Measurements from ENCODE around the gene NT5DC1. TPM values are rescaled to one million over a fixed set of nuclear protein-coding genes. Genes with fewer than 3 reads are reported as not detected.
A peak's percentile ranks its signal among the peaks of the same experiment; 100 is the strongest.

The NT5DC1 gene
- total RNA-seq, result 55.0 TPM
- long read RNA-seq, full-length matches to known transcripts, result 110 of 121 reads
- long read RNA-seq, partial matches to known transcripts, result 3 of 121 reads
- long read RNA-seq, other reads (novel, unspliced or antisense), result 8 of 121 reads

DNA sequence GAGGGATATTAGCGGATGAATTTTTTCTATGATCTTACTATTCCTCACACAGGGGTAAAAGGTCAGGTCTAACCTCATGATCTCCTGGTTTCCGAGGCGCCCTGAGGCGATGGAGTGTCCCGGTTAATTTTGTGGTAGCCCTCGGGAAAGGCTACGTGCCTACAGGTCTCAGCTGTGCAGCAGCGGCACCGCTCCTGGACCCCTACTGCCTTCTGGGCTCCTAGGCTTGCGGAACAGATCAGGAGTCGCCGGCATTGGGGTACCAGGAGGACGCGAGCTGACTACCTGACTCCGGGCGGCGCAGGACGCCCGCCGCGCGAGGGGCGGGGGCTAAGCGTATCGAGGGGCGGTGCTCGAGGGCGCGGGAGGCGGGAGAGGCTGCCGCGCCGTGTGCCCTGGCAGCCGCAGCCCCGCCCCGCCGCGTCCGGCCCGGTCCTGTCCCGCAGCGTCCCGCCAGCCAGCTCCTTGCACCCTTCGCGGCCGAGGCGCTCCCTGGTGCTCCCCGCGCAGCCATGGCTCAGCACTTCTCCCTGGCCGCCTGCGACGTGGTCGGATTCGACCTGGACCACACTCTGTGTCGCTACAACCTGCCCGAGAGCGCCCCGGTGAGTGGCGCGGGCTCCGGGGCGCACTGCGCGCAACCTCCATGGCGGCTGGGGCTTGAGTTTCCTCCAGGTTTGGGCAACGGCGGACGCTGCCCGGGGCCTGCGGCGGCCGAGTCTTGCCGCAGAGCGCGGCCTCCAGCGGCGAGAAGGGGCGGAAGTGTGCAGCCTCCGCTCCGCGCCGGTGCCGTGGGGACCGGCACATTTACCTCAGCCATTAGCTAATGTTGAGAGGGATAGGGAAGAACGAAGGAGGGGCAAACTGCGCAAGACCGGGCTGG, at the start of gene NT5DC1:
TSS of gene NT5DC1 (plus strand) at position 435 of the 883 bp plus-strand sequence. CDS start at position 513, 78 bp downstream.
- peak; percentile 93 for DNase-seq
- intact Hi-C loops (cut with micrococcal nuclease), result no loop called here
- peak; percentile 97 for ATAC-seq

DNA sequence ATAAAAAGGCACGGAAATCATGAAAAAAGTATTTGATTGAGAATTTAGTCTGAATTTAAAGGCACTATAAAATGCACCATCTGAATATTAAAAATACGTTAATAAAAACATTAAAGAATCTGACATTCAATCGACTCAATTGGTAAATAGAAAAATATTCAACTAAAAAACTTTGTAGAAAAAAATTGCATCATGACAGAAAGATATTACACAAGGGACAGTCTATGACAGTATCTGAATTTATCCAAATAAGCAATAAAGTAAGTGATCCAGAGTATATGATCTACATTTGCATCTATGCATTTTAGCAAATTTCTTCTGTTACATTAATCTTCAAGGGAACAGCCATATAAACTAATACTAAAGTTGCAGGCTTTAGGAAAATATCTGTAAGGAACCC, 49.4 kb upstream of the NT5DC1 start:
- no peak for ATAC-seq
- DNase-seq, result no peak
- intact Hi-C loops (cut with micrococcal nuclease), result no loop called here

DNA sequence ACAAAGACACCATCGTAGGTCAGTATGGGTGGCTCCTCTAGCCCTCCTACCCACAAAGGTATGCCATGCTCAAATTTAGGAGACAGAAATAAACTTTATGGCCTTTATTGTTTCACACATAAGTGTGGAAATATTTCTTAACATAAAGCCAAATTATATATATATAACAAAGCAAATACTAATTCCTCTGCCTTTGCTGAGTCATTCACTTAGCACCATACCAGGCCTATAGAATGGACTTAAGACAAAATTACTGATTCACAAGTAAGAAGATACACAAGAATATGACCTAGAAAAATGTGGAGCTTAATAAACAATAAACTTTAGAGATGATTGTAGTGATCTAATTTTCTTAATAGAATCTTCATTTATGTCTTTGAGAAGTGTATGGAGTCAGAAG, 45.1 kb upstream of the NT5DC1 start:
- intact Hi-C loops (cut with micrococcal nuclease), result no loop called here
- no peak for ATAC-seq

DNA sequence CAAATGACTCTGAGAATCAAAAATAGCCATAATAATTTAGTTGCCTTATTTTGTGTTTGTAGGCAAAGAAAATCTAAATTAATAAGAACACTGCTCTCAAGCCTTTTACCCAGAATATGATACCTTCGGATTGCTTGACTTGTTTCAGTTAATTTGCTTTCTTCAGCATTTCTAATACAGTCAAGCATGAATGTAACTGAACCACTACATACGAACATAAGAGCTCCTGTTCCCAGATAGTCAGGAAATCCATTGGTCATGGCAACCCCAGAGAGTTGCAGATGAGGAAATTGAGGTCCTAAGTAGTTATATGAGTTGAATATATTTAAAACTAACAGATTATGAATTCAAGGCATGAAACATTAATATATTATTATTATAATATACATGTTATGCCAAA, 42.9 kb upstream of the NT5DC1 start:
- ATAC-seq, result no peak
- DNase-seq, result no peak
- intact Hi-C loops (cut with micrococcal nuclease), result no loop called here

More for the DNA sequence above, 45.1 kb upstream of the NT5DC1 start:
- DNase-seq, result no peak

DNA sequence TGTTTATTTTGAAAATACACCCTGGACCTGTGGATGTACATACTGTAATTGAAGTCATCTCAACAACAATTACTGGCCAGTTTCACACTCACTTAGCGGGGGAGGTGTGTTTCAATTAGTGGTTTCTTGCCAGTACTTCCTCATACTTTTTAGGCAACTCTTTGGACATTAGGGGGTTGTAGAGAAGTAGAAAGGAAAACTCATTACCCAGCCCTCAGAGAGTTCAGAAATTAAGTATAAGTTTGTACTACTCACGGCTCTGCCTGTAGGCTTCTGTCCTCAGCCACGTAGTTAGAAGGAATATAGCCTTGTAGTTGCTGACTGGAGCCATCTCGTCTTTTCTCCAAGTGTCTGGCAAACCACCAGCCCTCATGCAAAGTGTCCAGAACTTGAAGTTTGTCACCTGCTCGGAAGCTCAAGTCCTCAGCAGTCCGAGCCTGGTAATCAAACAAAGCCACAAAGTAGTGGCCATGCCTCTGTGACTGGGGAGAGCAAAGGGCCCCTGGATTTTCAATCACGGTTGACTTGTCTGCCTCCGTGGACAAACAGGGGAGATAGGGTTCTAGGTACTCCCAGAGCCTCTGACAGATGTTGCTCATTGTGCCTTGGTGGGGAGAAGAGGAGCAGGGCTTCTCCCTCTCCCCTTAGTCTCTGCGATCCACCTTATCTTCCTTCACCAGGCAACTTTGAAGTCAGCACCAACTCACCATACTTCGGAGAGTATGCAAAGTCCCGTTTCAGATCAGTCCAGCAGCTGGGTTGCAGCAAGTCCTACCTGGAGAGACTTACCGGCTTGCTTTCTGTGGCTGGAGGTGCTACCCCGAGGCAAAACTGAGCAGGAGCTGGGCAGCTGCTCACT, 40.7 kb upstream of the NT5DC1 start:
- DNase-seq (no peak), ATAC-seq (peak; percentile 34)
- intact Hi-C loops (cut with micrococcal nuclease), result no loop called here

DNA sequence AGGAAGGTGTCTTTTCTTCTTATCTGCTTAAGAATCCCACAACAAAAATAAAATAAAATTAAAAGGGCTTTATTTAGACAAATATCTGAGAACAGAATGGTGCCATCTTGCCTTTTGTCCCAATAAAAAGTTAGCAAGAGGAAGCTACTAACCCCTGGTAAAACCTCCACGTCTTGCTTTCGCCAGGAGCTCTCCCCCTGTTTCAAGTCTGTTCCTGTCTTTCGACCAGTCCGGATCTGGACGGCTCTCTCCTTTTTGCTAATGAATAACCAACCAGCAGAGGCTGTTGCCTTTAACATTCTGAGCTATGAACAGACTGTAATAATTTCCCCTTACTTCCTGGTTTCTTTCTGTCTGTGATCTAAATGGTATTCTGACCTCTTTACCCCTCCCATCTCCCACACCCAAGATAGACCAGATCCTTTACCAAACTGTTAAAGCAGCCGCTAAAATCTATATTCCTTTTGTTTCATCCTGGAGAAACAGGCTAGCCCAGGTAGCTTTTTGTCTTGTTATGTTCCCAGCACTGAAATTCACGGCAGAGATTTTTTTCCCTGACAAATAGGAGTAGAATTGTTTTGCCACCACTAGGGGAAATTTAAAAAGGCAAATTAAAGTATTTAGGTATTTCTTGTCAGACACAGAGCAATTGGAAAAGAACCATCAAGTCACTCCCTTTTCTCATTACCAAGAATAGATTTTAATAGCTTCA, 39.9 kb upstream of the NT5DC1 start, which contains the start of gene FRK:
TSS of gene FRK (minus strand) at position 320 of the 712 bp plus-strand sequence. CDS start 580 bp downstream, outside the sequence.
- intact Hi-C loops (cut with micrococcal nuclease), result no loop called here
- DNase-seq, result no peak
- peak; percentile 86 for ATAC-seq

DNA sequence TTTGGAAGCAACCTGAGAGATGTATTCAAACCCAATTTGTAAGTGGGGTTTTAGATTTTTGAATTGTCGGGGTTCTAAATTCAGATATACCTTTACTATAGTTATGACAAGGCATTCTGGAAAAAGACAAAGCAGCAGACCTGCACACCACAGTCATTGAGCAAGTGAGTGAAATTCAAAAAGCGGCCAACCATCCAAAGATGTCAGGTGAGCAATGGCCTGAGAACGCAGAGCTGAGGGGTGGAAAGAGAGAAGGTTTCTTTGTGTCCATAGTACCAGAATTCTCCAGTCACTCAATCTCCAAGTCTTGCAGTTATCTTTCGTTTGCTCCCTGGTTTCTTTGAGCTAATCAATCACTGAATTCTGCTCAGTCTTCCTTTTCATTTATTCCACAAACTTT, 38.2 kb upstream of the NT5DC1 start:
- intact Hi-C loops (cut with micrococcal nuclease), result no loop called here
- no peak for ATAC-seq
- no peak for DNase-seq

DNA sequence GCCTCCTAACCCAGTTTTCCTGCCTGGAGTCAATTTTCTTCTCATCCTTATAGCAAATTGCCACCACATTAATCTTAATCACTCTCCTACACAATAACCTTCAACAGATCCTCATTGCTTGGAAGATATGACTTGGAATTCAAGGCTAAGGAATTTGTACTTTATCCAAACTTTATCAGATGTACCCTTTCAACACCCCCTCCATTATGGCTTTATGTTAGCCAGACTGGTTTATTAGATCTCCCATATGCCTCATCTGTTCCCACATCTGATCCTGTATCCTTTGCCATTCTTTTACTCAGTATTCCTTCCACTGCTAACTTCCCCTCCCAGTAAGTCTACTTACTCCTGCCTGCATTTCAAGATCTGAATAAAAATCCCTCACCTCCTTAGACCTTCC, 36.0 kb upstream of the NT5DC1 start:
- ATAC-seq, result no peak
- no peak for DNase-seq
- intact Hi-C loops (cut with micrococcal nuclease), result no loop called here

DNA sequence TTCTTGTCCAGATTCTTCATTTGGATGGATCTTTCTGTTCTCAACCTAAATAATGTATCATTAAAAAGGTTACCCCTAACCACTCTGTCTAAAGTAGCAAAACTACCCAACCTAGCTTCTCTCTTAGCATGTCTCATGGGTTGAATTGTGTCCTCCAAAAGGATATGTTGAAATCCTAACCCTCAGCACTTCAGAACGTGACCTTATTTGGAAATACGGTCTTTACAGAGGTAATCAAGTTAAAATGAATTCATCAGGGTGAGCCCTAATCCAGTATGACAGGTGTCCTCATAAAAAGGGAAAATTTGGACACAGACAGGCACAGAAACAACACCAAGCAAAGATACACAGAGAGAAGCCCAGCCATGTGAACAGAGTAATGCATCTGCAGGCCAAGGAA, 33.9 kb upstream of the NT5DC1 start:
- no peak for ATAC-seq
- intact Hi-C loops (cut with micrococcal nuclease), result no loop called here
- DNase-seq, result no peak

DNA sequence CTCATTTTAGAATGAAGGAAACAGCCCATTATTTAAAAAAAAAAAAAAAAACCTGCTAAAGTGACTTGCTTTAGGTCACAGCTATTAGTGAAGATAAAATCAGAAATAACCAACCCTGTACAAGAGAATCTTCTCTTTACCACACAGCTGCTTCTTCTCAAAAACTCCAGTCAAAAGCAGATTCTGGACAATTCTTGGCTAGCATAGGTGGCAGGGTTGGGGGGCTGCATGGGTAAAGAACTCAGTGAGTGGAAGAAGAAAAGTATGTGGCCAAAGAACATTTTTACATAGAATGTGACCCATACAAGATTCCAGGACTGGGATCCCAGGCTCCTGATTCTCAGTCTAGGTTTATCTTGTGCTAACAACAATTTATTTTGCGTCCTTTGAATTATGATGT, 30.6 kb upstream of the NT5DC1 start:
- no peak for ATAC-seq
- intact Hi-C loops (cut with micrococcal nuclease), result no loop called here

DNA sequence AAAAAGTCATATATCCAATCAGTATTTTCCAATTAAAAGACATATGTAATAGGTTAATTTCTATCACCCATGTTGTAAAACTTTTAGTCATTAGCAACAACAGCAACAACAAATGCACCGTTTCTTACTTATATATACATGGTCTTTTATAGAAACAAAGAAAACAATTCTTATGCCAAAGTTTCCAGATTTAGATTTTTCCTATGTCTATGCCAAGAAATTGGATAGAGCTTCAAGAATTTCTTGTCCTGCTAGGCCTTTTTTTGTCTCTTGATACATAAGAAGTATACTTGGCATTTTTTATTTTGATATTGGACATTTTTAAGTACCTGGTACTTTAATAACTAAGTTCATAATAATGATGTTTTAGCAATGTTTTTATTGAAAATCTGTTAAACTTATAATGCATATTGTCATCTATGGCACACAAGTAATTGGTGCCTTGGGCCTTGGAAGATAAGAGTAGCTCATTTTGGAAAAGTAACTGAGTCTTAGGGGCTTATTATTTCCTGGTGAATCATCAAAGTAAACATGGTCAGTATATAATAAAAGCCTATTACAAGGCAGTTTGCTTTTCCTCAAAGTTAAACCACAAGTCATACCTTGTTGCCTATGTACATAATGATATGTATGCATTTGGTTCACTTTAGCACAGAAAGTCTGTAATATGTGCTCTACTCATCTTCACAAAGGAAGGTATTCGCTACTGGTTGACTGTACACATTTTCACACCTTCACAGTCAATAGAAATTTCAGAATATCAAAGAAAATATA, 29.9 kb upstream of the NT5DC1 start:
- ATAC-seq (no peak), DNase-seq (no peak)
- intact Hi-C loops (cut with micrococcal nuclease), result no loop called here

More for the DNA sequence above, 30.6 kb upstream of the NT5DC1 start:
- DNase-seq, result no peak

DNA sequence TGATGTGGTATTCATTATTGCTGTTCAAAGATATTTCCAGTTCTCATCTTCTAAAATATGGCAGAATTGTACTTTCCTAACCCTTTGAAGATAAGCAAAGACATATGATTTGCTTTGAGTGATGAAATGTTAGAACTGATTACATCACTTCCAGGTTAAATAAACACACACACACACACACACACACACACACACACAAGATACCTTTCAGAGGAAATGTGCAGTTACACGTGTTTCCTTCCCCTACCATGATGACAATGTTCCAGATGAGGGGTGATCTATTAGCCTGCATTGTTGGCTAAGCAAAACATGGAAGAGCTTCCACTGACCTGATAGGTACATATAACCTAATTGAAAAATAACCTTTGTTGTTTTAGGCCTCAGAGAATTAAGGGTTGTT, 28.3 kb upstream of the NT5DC1 start:
- ATAC-seq (no peak), DNase-seq (no peak)
- intact Hi-C loops (cut with micrococcal nuclease), result no loop called here

DNA sequence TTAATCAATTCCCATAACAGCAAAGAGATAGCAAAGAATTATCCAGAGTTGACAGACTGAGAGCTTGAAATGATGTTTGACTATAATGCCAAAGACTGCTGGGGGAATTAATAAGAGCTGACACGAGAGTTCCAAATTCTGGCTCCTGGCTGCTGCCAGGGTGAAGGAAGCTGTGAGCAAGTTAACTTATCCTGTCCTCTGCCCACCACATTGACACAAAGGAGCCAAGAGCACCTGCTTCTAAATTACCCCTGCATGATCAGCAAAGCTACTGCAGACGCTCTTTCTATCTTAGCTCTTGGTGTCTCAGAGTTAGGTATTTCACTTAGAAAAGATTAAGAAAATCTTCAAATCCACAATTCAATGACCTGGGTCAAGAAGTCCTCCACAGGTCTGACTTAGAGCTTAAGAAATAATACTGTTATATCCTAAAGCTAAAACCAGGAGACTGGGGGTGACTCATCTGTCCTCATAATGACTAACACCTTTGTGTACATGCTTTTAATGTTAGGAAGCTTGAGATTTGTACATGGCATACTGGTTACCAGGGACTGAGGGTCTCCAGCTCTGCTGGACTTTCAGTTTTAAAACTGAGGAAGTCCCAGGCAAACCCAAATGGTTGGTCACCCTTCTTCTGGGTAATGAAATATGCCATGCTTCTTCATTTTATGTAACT, 26.8 kb upstream of the NT5DC1 start:
- DNase-seq (no peak), ATAC-seq (no peak)
- intact Hi-C loops (cut with micrococcal nuclease), result no loop called here

DNA sequence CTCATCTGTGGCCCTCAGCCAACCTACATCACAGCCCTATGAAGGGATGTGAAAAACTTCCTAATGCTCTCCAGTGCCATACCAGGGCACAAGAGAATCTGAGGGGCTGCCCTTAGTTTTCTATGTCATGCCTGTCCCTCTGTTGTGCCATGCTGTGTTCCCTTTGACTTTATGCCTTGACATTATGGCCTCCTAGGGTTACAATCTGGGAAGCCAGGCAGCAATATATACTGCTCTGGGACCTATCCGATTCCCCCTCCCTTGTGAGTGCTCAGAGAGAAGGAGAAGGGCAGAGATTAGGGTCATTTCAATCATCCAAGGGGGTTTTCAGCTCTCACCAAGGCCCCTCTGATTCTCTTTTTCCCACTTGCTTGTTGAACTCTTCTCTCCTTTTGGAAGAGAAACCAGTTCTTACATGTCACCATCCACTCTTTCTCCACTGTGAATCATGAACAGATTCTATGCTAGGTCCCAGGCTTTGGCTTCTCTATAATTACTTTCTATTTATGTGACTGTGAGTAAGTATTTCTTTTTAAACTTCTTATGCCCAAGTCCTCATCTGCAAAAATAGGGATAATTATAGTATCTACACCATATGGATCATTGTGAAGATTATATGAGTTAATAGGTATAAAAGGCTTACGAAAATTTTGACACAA, 25.8 kb upstream of the NT5DC1 start:
- intact Hi-C loops (cut with micrococcal nuclease), result no loop called here
- peak; percentile 57 for ATAC-seq
- DNase-seq, result no peak

DNA sequence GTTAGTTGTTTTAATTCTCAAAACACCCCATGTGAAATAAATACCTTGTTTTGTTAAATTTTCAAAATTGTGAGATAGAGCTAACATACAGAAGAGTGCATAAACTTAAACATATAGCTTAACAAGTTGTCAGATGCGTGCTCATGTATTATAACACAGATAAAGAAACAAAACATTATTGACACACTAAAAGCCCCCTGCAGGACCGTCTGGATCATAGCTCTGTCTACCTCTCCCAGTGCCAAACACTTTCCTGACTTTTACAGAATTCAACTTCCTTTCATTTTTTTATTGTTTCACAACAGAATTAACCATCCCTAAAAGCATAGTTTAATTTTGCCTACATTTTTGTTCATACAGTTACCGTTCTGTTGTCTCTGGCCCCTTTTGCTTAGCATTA, 22.1 kb upstream of the NT5DC1 start:
- ATAC-seq, result no peak

DNA sequence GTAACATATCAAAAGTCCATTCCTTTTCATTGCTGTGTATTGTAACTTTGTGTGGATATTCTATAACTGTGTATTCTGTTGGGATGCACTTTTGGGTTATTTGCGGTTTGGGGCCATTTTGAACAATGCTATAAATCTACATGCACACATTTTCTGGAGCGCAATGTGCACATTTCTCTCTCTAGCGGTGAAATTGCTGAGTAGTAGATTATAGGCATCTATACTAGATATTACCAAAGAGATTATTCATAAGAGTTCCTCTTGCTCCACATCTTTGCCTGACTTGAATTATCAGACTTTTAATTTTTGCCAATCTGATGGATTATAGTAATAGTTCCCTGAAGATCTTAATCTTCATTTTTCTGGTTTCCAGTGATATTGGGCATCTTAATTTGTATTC, 21.7 kb upstream of the NT5DC1 start:
- ATAC-seq (no peak), DNase-seq (no peak)
- intact Hi-C loops (cut with micrococcal nuclease), result no loop called here

More for the DNA sequence above, 22.1 kb upstream of the NT5DC1 start:
- DNase-seq, result no peak
- intact Hi-C loops (cut with micrococcal nuclease), result no loop called here

DNA sequence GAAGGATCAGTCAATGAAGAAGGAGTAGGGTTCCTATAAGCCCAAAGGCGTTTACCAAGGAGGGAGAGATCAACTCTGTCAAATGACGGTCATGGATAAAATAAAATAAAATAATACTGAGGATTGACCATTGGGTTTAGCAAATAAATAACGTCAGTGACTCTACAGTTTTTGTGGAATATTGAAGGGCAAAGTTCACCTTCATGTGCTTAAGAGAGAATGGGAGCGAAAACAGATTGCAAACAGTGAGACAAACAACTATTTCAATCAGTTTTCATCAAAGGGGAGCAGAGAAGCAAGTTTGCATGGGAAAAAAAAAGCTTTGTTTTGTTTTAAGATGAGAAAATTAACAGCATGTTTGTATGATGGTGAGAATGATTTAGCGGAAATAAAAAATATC, 17.6 kb upstream of the NT5DC1 start:
- DNase-seq (no peak), ATAC-seq (no peak)
- intact Hi-C loops (cut with micrococcal nuclease), result no loop called here

DNA sequence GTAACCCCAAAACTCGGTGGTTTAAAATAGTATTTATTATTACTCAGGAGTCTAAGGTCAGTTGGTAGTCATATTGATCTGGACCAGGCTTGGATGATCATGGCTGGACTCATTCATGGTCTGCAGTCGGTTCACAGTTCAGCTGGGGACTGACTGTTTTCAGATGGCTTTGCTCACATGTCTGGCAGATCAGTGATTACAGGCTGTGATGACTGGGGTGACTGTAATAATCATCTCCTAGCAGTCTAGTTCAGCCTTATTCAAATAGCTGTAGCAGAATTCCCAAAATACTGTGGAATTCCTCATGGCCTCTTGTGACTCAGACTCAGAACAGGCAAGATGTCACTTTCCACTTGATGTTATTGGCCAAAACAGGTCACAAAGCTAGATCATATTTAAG, 16.4 kb upstream of the NT5DC1 start:
- intact Hi-C loops (cut with micrococcal nuclease), result no loop called here
- no peak for DNase-seq
- no peak for ATAC-seq
